Measurements from ENCODE around the gene HES1. TPM values are rescaled to one million over a fixed set of nuclear protein-coding genes. Genes with fewer than 3 reads are reported as not detected.

Gene HES1
- total RNA-seq, 6 donors from 2014 or later = 12.6 to 43.4 (median 25.9) TPM

- 57 to 63% methylated on average over 9 of the region's 9 CpGs for WGBS, 2 donors
- Histone ChIP-seq H3K9me3 (no peaks in the 10 kb centered on the region), H3K4me3 (no peak overlapping the region), H3K27me3 (no peaks in the 10 kb centered on the region), H3K4me1 (peaks cover 0 to 8% (median 0%) of the 10 kb centered on the region in 4 donors), H3K27ac (peak overlapping the region in 1 of 4 donors; percentile 5), H3K36me3 (no peaks in the 10 kb centered on the region)
- ATAC-seq (ENCODE audit: low FRiP score in 2 of 2) (peak; percentile 67 to 91), DNase-seq (peak in 1 of 2 donors; percentile 82)
- TF ChIP-seq POLR2AphosphoS5 (IDR thresholded peaks at IDR 0.05) (peak in 1 of 2 donors; percentile 11), POLR2A (IDR thresholded peaks at IDR 0.05) (no peak), EP300 (IDR thresholded peaks at IDR 0.05) (no peak)
These were observed 23.5 kb upstream of the HES1 start for GRCh38 chr3:194112120-194113106.

- WGBS, 2 donors = 88 to 92% methylated on average over 7 of the region's 7 CpGs
- DNase-seq (no peak), ATAC-seq (ENCODE audit: low FRiP score in 2 of 2) (no peak)
- no peak overlapping the region for H3K4me3 ChIP-seq
- no peak overlapping the region for H3K27ac ChIP-seq
- H3K9me3 ChIP-seq = no peaks in the 10 kb centered on the region
- no peaks in the 10 kb centered on the region for H3K27me3 ChIP-seq
- H3K4me1 ChIP-seq = peaks cover 0 to 8% (median 0%) of the 10 kb centered on the region in 4 donors
- TF ChIP-seq, protein P1, sequence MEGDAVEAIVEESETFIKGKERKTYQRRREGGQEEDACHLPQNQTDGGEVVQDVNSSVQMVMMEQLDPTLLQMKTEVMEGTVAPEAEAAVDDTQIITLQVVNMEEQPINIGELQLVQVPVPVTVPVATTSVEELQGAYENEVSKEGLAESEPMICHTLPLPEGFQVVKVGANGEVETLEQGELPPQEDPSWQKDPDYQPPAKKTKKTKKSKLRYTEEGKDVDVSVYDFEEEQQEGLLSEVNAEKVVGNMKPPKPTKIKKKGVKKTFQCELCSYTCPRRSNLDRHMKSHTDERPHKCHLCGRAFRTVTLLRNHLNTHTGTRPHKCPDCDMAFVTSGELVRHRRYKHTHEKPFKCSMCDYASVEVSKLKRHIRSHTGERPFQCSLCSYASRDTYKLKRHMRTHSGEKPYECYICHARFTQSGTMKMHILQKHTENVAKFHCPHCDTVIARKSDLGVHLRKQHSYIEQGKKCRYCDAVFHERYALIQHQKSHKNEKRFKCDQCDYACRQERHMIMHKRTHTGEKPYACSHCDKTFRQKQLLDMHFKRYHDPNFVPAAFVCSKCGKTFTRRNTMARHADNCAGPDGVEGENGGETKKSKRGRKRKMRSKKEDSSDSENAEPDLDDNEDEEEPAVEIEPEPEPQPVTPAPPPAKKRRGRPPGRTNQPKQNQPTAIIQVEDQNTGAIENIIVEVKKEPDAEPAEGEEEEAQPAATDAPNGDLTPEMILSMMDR (IDR thresholded peaks at IDR 0.05) = no peak
- TF ChIP-seq EP300 (IDR thresholded peaks at IDR 0.05) (no peak), POLR2A (IDR thresholded peaks at IDR 0.05) (no peak), POLR2AphosphoS5 (IDR thresholded peaks at IDR 0.05) (no peak)
- H3K36me3 ChIP-seq = no peaks in the 10 kb centered on the region
These were observed 21.8 kb upstream of the HES1 start for GRCh38 chr3:194114123-194114522.

DNA sequence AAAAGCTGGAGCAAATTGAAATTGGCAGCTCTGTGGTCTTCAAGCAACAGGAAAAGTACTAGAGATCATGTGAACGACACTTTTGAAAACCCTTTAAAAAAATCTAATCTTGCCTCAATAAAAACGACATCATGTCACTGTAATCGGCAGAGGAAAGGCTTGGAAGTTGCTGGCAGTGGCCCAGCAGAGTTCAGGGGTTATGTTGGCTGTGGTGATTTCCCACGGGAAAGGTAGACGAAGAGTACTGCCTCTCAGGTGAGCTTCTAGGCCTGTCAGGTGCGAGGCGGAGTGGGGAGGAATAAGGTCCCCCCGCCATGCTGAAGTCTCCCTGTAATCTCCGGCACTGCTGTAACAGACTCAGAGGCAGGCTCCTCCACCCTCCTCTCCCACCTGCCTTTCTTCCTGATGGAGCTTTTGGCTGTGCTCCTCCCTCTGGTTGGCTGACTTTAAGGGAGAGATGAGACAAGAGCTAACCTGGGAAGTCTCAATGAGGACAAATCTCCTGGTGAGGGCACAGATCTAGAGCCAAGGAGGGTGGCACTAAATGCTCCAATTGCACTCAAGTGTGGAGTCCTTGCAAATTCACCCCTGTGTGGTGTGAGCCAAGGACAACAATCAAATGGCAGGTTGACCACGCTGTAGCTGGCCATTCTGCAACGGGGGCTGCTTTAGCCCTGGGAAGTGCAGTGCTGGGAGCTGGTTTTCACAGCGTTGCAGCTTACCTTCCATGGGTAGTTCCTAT lies 18.7 kb upstream of the HES1 start:
- no peaks in the 10 kb centered on the region for H3K36me3 ChIP-seq
- H3K27ac ChIP-seq = no peak overlapping the region
- H3K4me3 ChIP-seq = no peak overlapping the region
- no peak for TF ChIP-seq POLR2A (IDR thresholded peaks at IDR 0.05)
- TF ChIP-seq EP300 (IDR thresholded peaks at IDR 0.05) = no peak
- no peaks in the 10 kb centered on the region for H3K27me3 ChIP-seq
- 70 to 75% methylated on average over 12 of the region's 12 CpGs for WGBS, 2 donors
- ATAC-seq (ENCODE audit: low FRiP score in 2 of 2) (no peak), DNase-seq (no peak)
- H3K4me1 ChIP-seq = peaks cover 0 to 8% (median 0%) of the 10 kb centered on the region in 4 donors
- H3K9me3 ChIP-seq = no peaks in the 10 kb centered on the region

GRCh38 chr3:194118920-194119319 lies 17.0 kb upstream of the HES1 start:
- no peak overlapping the region for H3K27ac ChIP-seq
- no peak overlapping the region for H3K4me3 ChIP-seq
- whole genome bisulfite sequencing, 2 donors = 88 to 89% methylated on average over 7 of the region's 7 CpGs
- no peaks in the 10 kb centered on the region for H3K27me3 ChIP-seq
- no peaks in the 10 kb centered on the region for H3K9me3 ChIP-seq
- ATAC-seq (ENCODE audit: low FRiP score in 2 of 2) (no peak), DNase-seq (no peak)
- no peak for TF ChIP-seq POLR2A (IDR thresholded peaks at IDR 0.05)
- H3K4me1 ChIP-seq = no peaks in the 10 kb centered on the region
- H3K36me3 ChIP-seq = no peaks in the 10 kb centered on the region

- Histone ChIP-seq H3K36me3 (no peaks in the 10 kb centered on the region), H3K9me3 (no peaks in the 10 kb centered on the region), H3K4me3 (no peak overlapping the region), H3K4me1 (no peaks in the 10 kb centered on the region), H3K27me3 (no peaks in the 10 kb centered on the region), H3K27ac (no peak overlapping the region)
- ATAC-seq (ENCODE audit: low FRiP score in 2 of 2) (no peak), DNase-seq (no peak)
- no peak for TF ChIP-seq POLR2A (IDR thresholded peaks at IDR 0.05)
- TF ChIP-seq EP300 (IDR thresholded peaks at IDR 0.05) = no peak
- TF ChIP-seq, protein P1 (IDR thresholded peaks at IDR 0.05) = no peak
- TF ChIP-seq POLR2AphosphoS5 (IDR thresholded peaks at IDR 0.05) = no peak
- 80 to 83% methylated on average over 6 of the region's 6 CpGs for WGBS, 2 donors
These were observed 15.9 kb upstream of the HES1 start for GRCh38 chr3:194119831-194120590.
